ENCODE data around the gene IQGAP2. TPM values are rescaled to one million over a fixed set of nuclear protein-coding genes. Genes with fewer than 3 reads are reported as not detected.

IQGAP2 gene
- total RNA-seq, 1 experiment from 2014 or later: not detected

GRCh38 chr5:76475936-76476335 is 72.9 kb downstream of the IQGAP2 start:
- TF ChIP-seq EZH2 (IDR thresholded peaks at IDR 0.05; ENCODE audit: low read depth): no peak
- no peak for TF ChIP-seq CTCF (conservative IDR thresholded peaks at IDR 0.05)
- BruUV-seq (replicated peaks): no TSS peak
- Histone ChIP-seq H3K79me2 (ENCODE audit: low read depth) (no peaks in the 10 kb centered on the region), H3K27me3 (ENCODE audit: insufficient read depth, low read depth) (no peaks in the 10 kb centered on the region), H3K4me3 (no peak overlapping the region), H3K9me3 (ENCODE audit: insufficient read depth, low read depth) (no peaks in the 10 kb centered on the region), H3K4me1 (replicated peaks; ENCODE audit: insufficient read depth) (no peaks in the 10 kb centered on the region), H3K36me3 (ENCODE audit: low read depth) (no peaks in the 10 kb centered on the region), H3F3A (ENCODE audit: insufficient read depth, low read depth) (no peaks in the 10 kb centered on the region), H4K20me1 (ENCODE audit: insufficient read depth) (no peaks in the 10 kb centered on the region), H2AFZ (no peak overlapping the region), H3K27ac (no peak overlapping the region), H3K9me2 (ENCODE audit: insufficient read depth) (no peaks in the 10 kb centered on the region), H3K4me2 (no peak overlapping the region)
- intact Hi-C loops (cut with micrococcal nuclease; ENCODE audit: unreplicated experiment): no loop called here
- no peak for DNase-seq
- CTCF ChIA-PET: no interaction called here
- POLR2A ChIA-PET (ENCODE audit: unreplicated experiment): no interaction called here

- H3K27ac ChIP-seq: no peak overlapping the region
These were observed 73.5 kb downstream of the IQGAP2 start for GRCh38 chr5:76476474-76477038.

GRCh38 chr5:76477061-76477460 is 74.0 kb downstream of the IQGAP2 start:
- no peaks in the 10 kb centered on the region for H3F3A ChIP-seq (ENCODE audit: insufficient read depth, low read depth)
- H3K9me2 ChIP-seq (ENCODE audit: insufficient read depth): no peaks in the 10 kb centered on the region
- POLR2A ChIA-PET (ENCODE audit: unreplicated experiment): no interaction called here
- CTCF ChIA-PET: no interaction called here
- no peaks in the 10 kb centered on the region for H3K9me3 ChIP-seq (ENCODE audit: insufficient read depth, low read depth)
- BruUV-seq (replicated peaks): no TSS peak
- no peak overlapping the region for H2AFZ ChIP-seq
- no peaks in the 10 kb centered on the region for H3K36me3 ChIP-seq (ENCODE audit: low read depth)
- no peaks in the 10 kb centered on the region for H4K20me1 ChIP-seq (ENCODE audit: insufficient read depth)
- H3K4me3 ChIP-seq: no peak overlapping the region
- no peaks in the 10 kb centered on the region for H3K4me1 ChIP-seq (replicated peaks; ENCODE audit: insufficient read depth)
- no peak for DNase-seq
- no peaks in the 10 kb centered on the region for H3K79me2 ChIP-seq (ENCODE audit: low read depth)
- no peak overlapping the region for H3K27ac ChIP-seq
- intact Hi-C loops (cut with micrococcal nuclease; ENCODE audit: unreplicated experiment): no loop called here
- no peaks in the 10 kb centered on the region for H3K27me3 ChIP-seq (ENCODE audit: insufficient read depth, low read depth)
- TF ChIP-seq CTCF (conservative IDR thresholded peaks at IDR 0.05) (no peak), EZH2 (IDR thresholded peaks at IDR 0.05; ENCODE audit: low read depth) (no peak)
- H3K4me2 ChIP-seq: no peak overlapping the region

More at GRCh38 chr5:76476474-76477038, 73.5 kb downstream of the IQGAP2 start:
- CTCF ChIA-PET: no interaction called here
- BruUV-seq (replicated peaks): no TSS peak
- H3K4me1 ChIP-seq (replicated peaks; ENCODE audit: insufficient read depth): no peaks in the 10 kb centered on the region
- H3K36me3 ChIP-seq (ENCODE audit: low read depth): no peaks in the 10 kb centered on the region
- POLR2A ChIA-PET (ENCODE audit: unreplicated experiment): no interaction called here
- no peak overlapping the region for H3K4me2 ChIP-seq
- no peaks in the 10 kb centered on the region for H3K79me2 ChIP-seq (ENCODE audit: low read depth)
- no peaks in the 10 kb centered on the region for H3F3A ChIP-seq (ENCODE audit: insufficient read depth, low read depth)
- no peaks in the 10 kb centered on the region for H3K27me3 ChIP-seq (ENCODE audit: insufficient read depth, low read depth)
- TF ChIP-seq EZH2 (IDR thresholded peaks at IDR 0.05; ENCODE audit: low read depth) (no peak), CTCF (conservative IDR thresholded peaks at IDR 0.05) (no peak)
- intact Hi-C loops (cut with micrococcal nuclease; ENCODE audit: unreplicated experiment): no loop called here
- DNase-seq: no peak
- no peaks in the 10 kb centered on the region for H3K9me2 ChIP-seq (ENCODE audit: insufficient read depth)
- H4K20me1 ChIP-seq (ENCODE audit: insufficient read depth): no peaks in the 10 kb centered on the region
- no peaks in the 10 kb centered on the region for H3K9me3 ChIP-seq (ENCODE audit: insufficient read depth, low read depth)
- no peak overlapping the region for H2AFZ ChIP-seq
- no peak overlapping the region for H3K4me3 ChIP-seq
